Stimulated activated CD4-positive, alpha-beta T cell treated with anti-CD3 and anti-CD28 coated beads, TNF-alpha, amount 100 ng/mL, for 24 hours (primary cell): ENCODE data around the gene CYP3A5.

Experiments used
- DNase-seq, 3 experiments: peaks; one replicate each; pipeline ENCODE4 v3.0.0-alpha.2; 2020; ENCODE audit warnings: low read depth in 3 of 3

CYP3A5 gene

GRCh38 chr7:99615989-99616358, 63.8 kb downstream of the CYP3A5 start:
- no peak for DNase-seq

- no peak for DNase-seq
These were observed 65.3 kb downstream of the CYP3A5 start for GRCh38 chr7:99614495-99614894.

- no peak for DNase-seq
These were observed 72.2 kb downstream of the CYP3A5 start for GRCh38 chr7:99607548-99607947.

- DNase-seq: no peak
These were observed 73.3 kb downstream of the CYP3A5 start for GRCh38 chr7:99606531-99606930.

- no peak for DNase-seq
These were observed 74.3 kb downstream of the CYP3A5 start for GRCh38 chr7:99605527-99605926.

- DNase-seq: no peak
These were observed 78.0 kb downstream of the CYP3A5 start for GRCh38 chr7:99601656-99602310.

GRCh38 chr7:99599836-99600235, 80.0 kb downstream of the CYP3A5 start:
- no peak for DNase-seq
